Skeletal muscle satellite cell (primary cell): Measurements from ENCODE around the gene CHEK1.

Experiments used
- H3K27me3 ChIP-seq: 2 replicates; pipeline ENCODE4 v1.7.0; 2013; ENCODE audit warnings: low read length; ENCODE audit not compliant: control insufficient read depth, insufficient read depth
- H3K36me3 ChIP-seq: 2 replicates; pipeline ENCODE4 v1.7.0; 2013; ENCODE audit warnings: mild to moderate bottlenecking, control low read depth, low read length; ENCODE audit not compliant: insufficient read depth
- H3K4me1 ChIP-seq: 2 replicates; pipeline ENCODE4 v1.7.0; 2013; ENCODE audit warnings: low read length; ENCODE audit not compliant: control insufficient read depth, insufficient read depth
- H3K4me2 ChIP-seq: 2 replicates; pipeline ENCODE4 v1.7.0; 2013; ENCODE audit warnings: mild to moderate bottlenecking, low read length
- H3K4me3 ChIP-seq: 2 replicates; pipeline ENCODE4 v1.7.0; 2013; ENCODE audit warnings: low read length
- H3K9ac ChIP-seq: 2 replicates; pipeline ENCODE4 v1.7.0; 2013; ENCODE audit warnings: mild to moderate bottlenecking, low read depth, low read length, moderate library complexity
- H3K9me3 ChIP-seq: replicated peaks from 2 replicates; pipeline ENCODE4 v1.7.0; 2013; ENCODE audit warnings: mild to moderate bottlenecking, control low read depth, low read length

The CHEK1 gene

DNA sequence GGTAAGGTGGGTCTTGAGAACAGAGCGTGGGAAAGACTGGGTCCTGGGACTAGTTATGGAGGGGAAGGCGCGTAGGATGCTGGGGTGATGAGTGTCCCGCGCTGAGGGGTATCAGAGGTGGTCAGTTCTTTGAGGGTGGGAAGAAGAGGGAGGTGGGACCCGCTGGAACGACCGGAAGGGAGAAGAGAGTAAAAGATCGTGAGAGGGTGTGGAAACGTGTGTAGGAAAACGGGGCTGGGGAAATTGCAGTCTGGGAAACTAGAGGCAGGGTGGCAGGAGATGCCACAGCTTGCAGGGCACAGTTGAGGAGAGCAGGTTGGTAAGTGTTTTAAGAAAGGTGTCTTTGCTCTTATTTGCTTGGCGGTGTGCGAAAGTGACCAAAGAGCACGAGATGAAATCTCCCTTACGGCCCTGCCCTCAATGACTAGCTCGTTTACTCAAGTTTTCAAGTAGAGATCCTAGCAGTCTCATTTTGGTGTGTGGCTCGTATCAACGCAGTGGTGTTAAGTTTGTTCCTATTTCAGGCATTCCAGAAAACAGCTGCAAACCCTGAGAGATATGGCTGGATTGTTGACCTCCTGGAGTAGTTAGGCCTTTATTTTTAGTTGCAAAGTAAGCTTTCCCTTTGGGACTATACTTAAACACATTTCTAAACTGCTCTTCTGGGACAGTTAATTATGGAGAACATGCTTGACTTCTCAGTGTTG, 31.7 kb upstream of the CHEK1 start:
- Histone ChIP-seq H3K4me2 (peak overlapping the region; percentile 86), H3K27me3 (no peaks in the 10 kb centered on the region), H3K9ac (peak overlapping the region; percentile 94), H3K36me3 (peaks cover 24% of the 10 kb centered on the region), H3K4me3 (peak overlapping the region; percentile 86), H3K4me1 (peaks cover 15% of the 10 kb centered on the region), H3K9me3 (no peaks in the 10 kb centered on the region)

DNA sequence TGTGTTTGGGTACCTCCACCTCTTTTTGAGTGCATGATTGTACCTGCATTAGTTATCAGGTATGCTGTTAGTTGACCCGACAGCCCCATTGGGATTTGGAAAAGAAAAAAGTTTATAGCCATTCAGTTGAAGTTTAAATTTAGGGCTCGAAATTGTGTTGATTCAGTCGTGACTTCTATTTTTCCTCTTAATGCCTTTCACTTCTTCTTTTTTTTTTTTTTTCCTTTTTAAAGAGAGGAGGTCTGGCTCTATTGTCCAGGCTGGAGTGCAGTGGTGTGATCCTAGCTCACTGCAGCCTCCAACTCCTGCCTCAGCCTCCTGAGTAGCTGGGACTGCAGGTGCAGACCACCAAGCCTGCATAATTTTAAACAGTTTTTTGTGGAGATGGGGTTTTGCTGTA, 30.0 kb upstream of the CHEK1 start:
- peaks cover 15% of the 10 kb centered on the region for H3K4me1 ChIP-seq
- H3K9me3 ChIP-seq = no peaks in the 10 kb centered on the region
- peaks cover 34% of the 10 kb centered on the region for H3K36me3 ChIP-seq
- no peak overlapping the region for H3K4me2 ChIP-seq
- no peak overlapping the region for H3K9ac ChIP-seq
- no peak overlapping the region for H3K4me3 ChIP-seq
- no peaks in the 10 kb centered on the region for H3K27me3 ChIP-seq

DNA sequence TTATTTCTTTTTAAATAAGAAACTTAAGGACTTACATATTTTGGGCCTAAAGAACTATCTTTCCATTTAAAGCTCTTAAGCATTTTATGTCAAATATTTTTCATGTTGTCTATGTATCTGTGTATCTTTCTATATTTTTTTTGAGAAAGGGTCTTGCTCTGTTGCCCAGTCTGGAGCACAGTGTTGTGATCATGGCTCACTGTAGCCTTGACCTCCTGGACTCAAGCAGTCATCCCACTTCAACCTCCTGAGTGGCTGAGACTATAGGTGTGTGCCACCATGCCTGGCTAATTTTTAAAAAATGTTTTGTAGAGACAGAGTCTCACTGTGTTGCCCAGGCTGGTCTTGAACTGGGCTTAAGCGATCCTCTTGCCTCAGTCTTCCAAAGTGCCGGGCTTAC, 24.3 kb upstream of the CHEK1 start:
- Histone ChIP-seq H3K4me3 (no peak overlapping the region), H3K9ac (no peak overlapping the region), H3K9me3 (no peaks in the 10 kb centered on the region), H3K27me3 (no peaks in the 10 kb centered on the region), H3K4me1 (peaks cover 15% of the 10 kb centered on the region), H3K4me2 (no peak overlapping the region), H3K36me3 (peaks cover 74% of the 10 kb centered on the region)

DNA sequence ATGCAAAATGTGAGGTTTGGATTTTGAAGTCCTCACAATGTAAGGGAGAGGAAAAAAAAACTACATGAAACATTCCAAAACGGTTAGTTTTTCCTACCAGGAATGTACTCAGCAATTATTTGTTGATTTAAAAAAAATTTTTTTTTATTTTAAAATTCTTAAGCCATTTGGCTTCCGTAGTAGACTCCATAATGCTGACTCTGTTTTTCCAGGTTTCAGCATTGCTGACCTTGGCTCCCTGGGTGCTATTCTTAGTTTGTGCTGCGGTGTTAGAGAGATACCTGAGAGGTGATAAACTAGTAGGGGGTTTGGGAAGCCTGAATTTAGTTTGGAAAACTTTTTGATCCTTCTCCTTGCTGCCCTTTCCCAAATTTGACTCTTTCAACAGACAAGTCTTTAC, 21.8 kb upstream of the CHEK1 start:
- Histone ChIP-seq H3K4me2 (no peak overlapping the region), H3K27me3 (no peaks in the 10 kb centered on the region), H3K4me1 (peaks cover 15% of the 10 kb centered on the region), H3K4me3 (no peak overlapping the region), H3K36me3 (peaks cover 78% of the 10 kb centered on the region), H3K9me3 (no peaks in the 10 kb centered on the region), H3K9ac (peak overlapping the region; percentile 32)

DNA sequence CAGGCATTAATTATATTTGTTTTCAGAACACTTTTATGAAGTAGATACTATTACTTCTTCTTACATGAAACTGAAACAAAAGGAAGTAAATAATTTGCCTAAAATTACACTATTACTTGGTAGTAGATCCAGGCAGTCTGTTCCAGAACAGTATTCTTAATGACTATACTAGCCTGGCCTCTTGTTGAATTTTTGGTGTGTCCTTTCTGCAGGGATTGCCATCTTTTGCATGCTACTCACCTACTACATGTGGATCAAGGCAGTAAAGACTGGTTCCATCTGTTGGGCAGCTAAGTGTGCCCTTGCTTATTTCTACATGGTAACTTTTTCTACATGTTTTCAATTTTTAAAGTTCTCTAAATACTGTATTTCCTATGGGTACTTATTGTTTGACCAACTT, 19.5 kb upstream of the CHEK1 start:
- peaks cover 15% of the 10 kb centered on the region for H3K4me1 ChIP-seq
- no peaks in the 10 kb centered on the region for H3K9me3 ChIP-seq
- H3K4me2 ChIP-seq = no peak overlapping the region
- H3K27me3 ChIP-seq = no peaks in the 10 kb centered on the region
- H3K9ac ChIP-seq = no peak overlapping the region
- H3K4me3 ChIP-seq = no peak overlapping the region
- H3K36me3 ChIP-seq = peaks cover 83% of the 10 kb centered on the region

DNA sequence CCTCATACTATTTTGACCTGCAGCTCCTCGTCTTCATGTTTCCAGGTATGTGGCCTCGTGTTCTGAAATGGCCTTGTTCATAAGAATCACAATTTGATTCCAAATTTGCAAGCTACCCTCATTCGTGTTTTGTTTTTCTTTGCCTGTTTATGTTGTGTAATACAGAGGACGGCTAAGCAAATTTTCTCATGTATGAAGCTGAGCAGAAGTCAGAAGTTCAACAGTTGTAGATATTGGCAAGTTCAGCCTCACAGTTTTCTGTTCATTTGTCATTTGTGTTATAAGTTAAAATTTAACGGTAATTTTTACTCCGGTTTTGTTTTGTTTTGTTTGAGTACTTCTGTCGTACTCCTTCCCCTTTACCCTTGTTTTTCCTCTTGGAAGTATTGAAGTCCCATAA, 15.4 kb upstream of the CHEK1 start:
- no peak overlapping the region for H3K9ac ChIP-seq
- H3K4me1 ChIP-seq = no peaks in the 10 kb centered on the region
- H3K36me3 ChIP-seq = peaks cover 90% of the 10 kb centered on the region
- H3K4me2 ChIP-seq = no peak overlapping the region
- no peaks in the 10 kb centered on the region for H3K9me3 ChIP-seq
- H3K27me3 ChIP-seq = no peaks in the 10 kb centered on the region
- H3K4me3 ChIP-seq = no peak overlapping the region

DNA sequence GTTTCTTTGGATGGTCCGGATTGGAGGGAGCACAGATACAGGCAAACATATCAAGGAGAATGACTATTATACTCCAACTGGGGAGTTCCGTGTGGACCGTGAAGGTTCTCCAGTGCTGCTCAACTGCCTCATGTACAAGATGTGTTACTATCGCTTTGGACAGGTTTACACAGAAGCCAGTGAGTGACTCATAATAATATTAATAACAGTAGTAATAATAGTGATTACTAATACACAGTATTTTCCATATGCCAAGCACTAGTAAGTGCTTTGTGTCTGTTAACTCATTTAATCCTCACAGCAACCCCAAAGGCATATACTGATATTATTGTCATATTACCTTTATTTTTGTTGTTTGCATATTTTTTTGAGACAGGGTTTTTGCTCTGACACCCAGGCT, 6.6 kb upstream of the CHEK1 start:
- H3K27me3 ChIP-seq = no peaks in the 10 kb centered on the region

DNA sequence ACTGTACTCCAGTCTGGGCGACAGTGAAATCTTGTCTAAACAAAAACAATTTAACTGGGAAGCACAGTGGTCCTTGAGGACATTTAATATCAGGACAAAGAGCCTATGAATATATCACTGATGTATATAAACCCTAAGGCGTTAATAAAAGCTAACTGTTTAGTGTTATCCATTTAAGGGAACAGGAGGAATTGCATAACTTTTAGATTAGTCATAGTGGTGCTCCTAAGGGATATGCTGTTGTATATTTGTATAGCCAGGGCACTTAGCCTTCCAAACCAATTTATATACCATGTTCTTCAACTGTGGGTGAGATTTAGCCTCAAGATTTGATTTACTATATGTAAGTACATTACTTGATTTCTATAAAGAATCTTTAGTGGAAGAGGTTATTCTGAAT, 3.0 kb upstream of the CHEK1 start:
- Histone ChIP-seq H3K9ac (no peak overlapping the region), H3K27me3 (no peaks in the 10 kb centered on the region), H3K4me3 (no peak overlapping the region), H3K4me2 (no peak overlapping the region), H3K9me3 (no peaks in the 10 kb centered on the region), H3K4me1 (peaks cover 10% of the 10 kb centered on the region), H3K36me3 (peaks cover 46% of the 10 kb centered on the region)

More for the DNA sequence above, 6.6 kb upstream of the CHEK1 start:
- H3K4me3 ChIP-seq = no peak overlapping the region
- H3K4me1 ChIP-seq = no peaks in the 10 kb centered on the region
- no peak overlapping the region for H3K9ac ChIP-seq
- H3K9me3 ChIP-seq = no peaks in the 10 kb centered on the region
- H3K36me3 ChIP-seq = peaks cover 68% of the 10 kb centered on the region
- H3K4me2 ChIP-seq = no peak overlapping the region

DNA sequence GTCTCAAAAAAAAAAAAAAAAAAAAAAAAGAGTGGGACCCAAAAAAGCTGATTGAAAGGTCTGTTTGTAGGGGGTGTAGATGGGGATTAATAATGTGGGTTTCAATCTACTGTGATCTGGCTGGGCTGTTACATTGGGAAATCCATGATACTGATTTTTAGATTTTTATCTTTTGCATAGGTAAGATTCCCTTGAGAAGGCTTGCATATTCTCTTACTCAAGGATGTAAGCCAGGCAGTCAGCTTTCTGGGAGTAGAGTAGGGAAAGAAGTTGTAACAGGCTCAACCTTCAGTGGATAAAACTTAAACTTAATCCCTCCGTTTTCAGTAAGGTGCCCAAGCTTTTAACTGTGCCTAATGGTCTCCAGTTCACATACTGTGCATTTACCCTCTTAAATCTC, 1.9 kb upstream of the CHEK1 start:
- Histone ChIP-seq H3K4me3 (no peak overlapping the region), H3K9ac (no peak overlapping the region), H3K9me3 (no peaks in the 10 kb centered on the region), H3K4me1 (peaks cover 19% of the 10 kb centered on the region), H3K4me2 (no peak overlapping the region), H3K36me3 (peaks cover 38% of the 10 kb centered on the region), H3K27me3 (no peaks in the 10 kb centered on the region)

DNA sequence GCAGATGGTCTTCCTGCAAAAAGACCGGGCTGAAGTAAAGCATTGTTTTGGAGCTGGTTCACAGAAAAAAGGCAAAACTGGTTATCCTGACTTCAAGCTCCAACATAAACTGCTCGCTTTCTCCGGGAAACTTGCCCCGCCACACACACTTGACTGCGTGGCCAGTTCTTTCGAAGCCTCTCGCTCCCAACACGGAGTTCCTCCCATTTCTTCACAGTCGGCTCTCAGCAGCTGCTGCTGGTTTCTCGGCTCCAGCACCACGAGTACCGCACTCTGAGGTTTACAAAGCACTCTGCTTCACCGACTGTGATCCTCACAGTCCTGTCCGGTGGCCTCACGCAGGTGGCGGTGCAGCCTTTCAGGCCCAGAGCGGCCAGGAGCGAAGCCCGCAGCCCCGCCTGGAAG, 264 bp downstream of the CHEK1 start:
- Histone ChIP-seq H3K27me3 (no peaks in the 10 kb centered on the region), H3K9ac (peak overlapping the region; percentile 89), H3K36me3 (peaks cover 25% of the 10 kb centered on the region)

DNA sequence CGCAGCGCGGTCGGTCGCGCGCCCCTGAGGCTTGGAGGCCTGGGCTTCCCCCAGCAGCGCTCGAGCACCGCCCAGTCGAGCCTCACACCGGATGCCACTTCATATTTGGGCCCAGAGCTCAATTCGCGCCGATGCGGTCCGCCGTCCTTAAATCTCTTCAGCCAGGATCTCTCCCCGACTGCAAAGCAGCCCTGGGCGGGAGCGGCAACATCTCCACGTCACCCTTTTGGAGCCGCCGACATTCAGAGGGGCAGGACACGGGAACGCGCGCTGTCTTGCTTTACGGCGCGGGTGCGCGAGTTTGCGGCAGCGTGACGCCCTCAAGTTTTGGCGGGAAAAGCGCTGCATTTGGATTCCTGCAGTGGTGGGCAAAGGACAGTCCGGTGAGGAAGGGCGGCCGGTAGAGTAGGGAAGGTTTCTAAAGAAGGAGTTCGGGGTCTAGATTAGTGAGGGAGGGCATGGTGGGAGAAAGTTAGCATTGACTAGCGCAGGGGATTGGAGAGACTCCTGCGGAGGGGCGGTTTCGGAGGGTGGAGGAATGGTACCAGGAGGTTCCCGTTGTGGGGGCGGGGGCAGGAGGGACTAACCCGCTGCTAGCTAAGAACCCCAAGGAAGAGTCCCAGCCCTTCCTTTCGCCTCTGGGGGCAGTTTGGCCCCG, 796 bp downstream of the CHEK1 start:
- H3K36me3 ChIP-seq = peaks cover 21% of the 10 kb centered on the region
- H3K4me3 ChIP-seq = peak overlapping the region; percentile 75
- no peaks in the 10 kb centered on the region for H3K9me3 ChIP-seq

More for the DNA sequence above, 264 bp downstream of the CHEK1 start:
- Histone ChIP-seq H3K4me1 (peaks cover 19% of the 10 kb centered on the region), H3K9me3 (no peaks in the 10 kb centered on the region), H3K4me2 (peak overlapping the region; percentile 95), H3K4me3 (peak overlapping the region; percentile 75)

More for the DNA sequence above, 796 bp downstream of the CHEK1 start:
- Histone ChIP-seq H3K27me3 (no peaks in the 10 kb centered on the region), H3K4me2 (peak overlapping the region; percentile 95), H3K9ac (peak overlapping the region; percentile 89), H3K4me1 (peaks cover 19% of the 10 kb centered on the region)
